GM19463 (cell line): ENCODE results near the gene MINAR1.
"Not testable (repeated sequence)": the region's sequence is repeated elsewhere in the genome, so short reads cannot be mapped to it uniquely, and the experiment has no call there.

ENCODE experiments used
- ATAC-seq: cut with Tn5 transposase; IDR thresholded peaks from one replicate; pipeline ENCODE4 v1.9.1; 2021; ENCODE audit warnings: mild to moderate bottlenecking, moderate library complexity; ENCODE audit not compliant: unreplicated experiment

The MINAR1 gene, protein sequence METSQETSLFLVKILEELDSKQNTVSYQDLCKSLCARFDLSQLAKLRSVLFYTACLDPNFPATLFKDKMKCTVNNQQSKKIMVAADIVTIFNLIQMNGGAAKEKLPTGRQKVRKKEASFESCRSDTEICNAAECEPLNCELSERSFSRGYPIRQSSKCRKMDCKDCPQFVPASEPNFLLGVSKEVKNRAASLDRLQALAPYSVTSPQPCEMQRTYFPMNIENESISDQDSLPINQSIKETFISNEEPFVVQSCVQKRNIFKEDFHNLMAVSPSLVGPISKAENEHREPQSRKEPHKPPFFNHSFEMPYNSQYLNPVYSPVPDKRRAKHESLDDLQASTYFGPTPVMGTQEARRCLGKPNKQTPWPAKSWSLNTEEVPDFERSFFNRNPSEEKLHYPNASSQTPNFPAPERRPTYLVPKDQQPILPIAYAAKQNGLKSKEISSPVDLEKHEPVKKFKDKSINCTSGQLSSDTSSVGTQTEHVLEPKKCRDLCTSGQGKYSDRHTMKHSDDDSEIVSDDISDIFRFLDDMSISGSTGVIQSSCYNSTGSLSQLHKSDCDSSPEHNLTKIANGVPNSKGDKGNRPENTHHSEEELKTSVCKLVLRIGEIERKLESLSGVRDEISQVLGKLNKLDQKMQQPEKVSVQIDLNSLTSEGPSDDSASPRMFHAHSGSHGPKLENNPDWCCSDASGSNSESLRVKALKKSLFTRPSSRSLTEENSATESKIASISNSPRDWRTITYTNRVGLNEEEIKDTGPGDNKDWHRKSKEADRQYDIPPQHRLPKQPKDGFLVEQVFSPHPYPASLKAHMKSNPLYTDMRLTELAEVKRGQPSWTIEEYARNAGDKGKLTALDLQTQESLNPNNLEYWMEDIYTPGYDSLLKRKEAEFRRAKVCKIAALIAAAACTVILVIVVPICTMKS

DNA sequence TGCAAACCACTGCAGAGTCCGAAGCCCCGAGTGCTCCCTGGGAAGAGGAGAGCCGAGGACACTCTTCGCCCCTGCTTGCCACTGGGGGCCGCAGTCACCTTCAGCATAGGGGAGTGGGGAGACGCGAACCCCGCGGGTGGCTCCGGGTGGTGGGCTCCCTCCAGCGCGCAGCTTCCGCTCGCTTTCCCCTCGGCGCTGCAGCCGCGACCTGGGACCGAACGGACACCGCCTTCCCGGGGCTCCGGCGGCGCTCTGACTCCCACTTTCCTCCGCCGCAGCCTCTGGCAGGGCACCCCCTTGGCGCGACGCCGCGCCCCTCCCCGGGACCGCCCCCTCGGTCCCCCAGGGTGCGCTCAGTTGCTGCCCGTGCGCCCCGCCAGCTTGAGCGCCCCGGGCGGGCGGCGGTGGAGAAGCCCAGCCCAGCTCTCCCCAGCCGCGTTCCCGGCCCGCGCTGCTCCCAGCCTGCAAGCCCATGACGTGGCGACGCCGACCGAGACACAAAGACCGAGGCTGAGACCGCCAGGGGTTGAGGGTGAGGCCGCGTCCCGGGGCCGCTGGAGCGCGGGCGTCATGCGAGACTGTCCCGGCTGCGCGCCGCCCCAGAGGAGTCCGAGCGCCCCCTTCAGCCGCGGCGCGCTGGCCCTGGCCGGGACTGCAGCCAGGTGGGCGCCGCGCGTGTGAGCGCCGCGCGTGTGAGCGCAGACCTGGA, at the start of gene MINAR1:
Gene MINAR1 (plus strand): TSS at position 701 of the 709 bp plus-strand sequence. CDS start 23,812 bp downstream, outside the sequence.
- ATAC-seq: no peak

DNA sequence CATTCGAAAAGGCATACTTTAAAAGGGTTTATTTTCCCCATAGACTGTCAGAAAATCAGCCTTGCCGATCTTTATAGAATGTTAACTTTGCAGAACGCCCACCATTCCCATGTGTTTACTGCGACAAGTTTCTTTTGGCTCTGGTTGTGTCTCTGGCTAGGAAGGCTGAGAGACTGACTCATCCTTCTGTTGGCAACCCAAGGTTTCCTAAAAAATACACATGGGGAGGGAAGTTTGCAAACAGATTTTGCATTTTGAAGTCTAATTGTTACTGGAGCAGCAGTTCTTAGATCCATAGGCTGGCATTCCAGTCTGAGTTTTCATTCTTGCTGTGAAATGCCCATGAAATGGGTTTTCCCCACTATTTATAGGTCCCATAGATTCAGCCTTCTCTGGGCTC, 37.9 kb upstream of the MINAR1 start:
- ATAC-seq: no peak

DNA sequence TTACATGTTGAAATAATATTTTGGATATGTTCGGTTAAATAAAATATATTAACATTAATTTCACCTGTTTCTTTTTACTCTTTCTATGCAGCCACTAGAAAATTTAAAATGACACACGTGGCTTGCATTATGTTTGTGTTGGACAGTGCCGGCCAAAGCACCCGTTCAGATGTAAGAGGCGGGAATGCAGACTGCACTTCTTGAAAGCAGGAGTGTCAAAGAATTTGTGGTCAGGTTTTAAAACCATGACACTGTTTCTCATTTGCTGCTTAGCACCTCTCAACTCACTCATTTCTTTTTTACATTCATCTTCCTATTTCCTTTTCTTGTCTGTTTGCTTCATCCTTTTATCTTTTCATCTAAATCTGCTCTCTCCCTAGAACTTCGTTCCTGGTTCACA, 35.3 kb upstream of the MINAR1 start:
- ATAC-seq: no peak

DNA sequence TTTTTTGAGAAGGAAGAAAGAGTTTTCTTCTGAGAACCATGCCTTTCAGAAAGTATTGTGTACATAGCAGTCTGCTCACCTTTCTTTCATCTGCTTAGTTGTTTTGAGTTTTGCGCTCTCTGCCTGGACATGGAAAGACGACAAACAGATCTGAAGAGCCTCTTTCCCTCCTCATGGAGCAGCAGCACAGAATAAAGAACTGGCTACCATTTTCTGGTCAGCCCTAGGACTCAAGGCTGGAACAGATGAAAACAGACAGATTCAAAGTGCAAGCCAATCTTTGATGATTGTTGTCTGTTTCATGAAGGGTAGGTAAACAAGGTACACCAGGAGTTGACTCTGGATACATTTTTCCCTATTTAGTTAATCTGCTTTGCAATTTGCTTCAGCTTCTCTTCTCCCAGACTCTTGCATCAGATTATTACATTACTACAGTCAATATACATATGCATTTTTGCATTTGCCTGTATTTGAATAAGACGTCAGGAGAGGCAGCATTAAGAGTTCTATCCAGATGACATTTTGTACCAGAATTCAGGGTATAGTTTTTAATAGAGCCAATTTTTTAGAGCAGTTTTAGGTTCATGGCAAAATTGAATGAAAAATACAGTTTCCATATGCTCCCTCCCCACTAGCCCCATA, 34.7 kb upstream of the MINAR1 start:
- no peak for ATAC-seq

DNA sequence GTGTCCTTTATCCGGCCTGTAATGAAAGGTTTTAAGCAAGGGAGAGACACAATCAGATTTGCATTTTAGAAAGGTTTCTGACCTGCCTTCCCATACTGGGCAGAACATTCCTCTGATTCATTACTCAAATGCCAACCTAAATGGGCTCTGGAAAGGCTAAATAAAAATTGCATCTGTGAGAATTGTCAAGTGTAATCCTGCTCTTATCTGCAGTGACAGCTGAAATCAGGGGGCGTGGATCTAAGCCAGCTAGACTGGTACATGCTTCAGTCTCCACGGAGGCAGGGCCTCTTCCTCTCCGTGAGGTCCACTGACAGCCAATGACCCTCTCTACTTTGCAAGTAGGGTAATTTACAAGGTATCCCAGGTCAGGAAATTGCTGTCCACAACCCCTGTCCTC, 32.5 kb upstream of the MINAR1 start:
- no peak for ATAC-seq

DNA sequence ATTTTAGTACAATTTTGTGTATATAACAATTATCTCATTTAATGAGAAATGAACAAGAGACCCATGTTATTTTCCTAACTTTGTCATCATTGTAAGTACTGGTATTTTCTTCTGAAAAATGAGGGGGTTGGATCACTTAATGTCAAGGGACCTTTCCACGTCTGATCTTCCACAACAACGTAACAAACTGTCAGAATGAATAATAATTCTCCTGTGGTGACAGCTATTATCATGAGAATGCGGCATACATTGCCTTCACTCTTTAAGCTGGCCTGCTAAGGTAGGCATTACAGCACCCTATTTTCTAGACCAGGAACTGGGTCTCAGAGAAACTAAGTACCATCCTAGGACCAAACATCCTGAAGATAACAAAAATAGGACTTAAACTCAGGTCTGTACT, 31.5 kb upstream of the MINAR1 start:
- ATAC-seq: no peak

DNA sequence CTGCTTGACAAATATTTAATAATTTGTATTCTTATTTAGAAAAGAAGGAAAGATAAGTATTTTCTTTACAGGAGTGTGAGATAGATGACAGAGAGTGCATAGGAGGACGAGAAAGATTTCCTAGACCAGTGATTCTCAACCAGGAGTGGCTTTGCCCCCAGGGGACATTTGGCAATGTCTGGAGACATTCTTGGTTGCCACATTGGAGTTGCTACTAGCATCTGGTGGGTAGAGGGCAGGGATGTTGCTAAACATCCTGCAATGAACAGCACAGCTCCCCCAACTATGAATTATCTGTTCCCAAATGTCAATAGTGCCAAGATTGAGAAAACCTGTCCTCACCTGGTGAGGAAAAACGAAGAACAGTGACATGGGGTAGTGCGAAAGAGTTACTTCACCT, 30.8 kb upstream of the MINAR1 start:
- no peak for ATAC-seq

DNA sequence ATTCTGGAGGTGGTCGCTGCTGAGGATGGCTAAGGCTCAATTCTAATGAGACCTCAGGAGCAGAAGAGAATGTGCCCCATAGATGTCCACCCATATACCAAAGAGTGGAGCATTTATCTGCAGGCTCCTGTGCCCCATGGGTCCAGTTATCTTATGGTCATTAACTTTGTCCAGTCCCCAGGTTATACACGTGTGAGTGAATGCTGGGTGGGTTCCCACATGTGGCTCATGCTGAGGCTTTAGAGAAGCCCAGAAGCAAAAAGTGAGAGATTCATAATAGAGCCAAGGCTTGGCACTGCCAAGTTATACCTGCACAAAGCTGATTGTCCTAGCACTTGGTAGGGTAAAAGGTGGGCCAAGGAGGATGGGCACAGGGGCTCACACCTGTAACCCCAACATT, 30.0 kb upstream of the MINAR1 start:
- ATAC-seq: no peak

DNA sequence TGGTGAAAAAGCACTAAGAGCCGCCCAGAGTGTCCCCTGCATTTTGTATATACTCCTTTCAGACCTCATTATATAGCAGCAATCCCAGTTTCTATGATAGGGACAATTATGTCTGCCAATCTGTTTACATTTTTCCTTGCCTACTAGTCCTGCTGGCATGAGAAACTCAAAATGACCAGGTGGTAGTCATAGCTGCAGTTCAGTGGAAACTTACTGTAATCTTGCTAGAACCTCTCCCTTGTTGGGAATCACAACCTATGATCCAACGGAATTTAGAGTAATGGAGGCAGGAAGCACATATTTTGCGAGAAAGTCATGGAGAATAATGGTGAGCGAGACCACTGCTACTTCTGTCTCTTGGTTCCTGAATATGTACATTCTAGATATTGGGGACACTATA, 28.6 kb upstream of the MINAR1 start:
- no peak for ATAC-seq

DNA sequence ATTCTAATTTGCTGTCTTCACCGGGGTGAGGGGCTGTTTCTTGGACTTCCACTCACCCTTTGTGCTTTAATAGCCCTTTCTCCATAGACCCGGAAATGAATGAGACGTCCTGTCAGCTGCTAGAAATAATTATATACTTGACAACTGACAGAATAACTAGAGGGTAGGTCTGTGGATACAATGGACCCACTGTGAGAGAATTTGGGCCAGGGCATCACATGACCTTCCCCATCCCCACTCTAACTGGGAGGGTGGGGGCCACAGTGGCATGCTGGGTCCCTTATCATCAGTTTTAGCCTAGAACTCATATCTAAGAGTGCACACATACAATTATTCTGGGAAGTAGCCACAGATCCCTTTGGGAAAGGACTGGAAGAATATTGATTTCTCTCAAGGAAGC, 25.9 kb upstream of the MINAR1 start:
- no peak for ATAC-seq

DNA sequence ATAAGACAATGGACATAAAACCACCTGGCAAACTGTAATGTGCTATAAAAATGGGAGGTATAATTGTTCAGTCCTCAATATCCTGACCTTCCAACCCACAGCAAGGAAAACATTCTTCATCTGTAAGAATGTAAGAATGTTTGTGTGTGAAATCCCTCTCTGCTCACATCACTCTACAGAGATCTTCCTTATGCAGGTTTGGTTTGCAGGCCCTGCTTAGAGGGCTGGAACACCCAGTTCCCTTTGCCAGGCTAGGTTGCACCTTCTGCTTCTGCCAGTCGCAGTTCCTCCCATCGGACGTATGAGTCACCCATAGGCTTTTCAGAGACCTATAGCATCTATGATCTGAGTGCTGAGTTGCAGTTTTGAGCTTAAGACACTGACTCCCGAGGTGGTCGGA, 24.1 kb upstream of the MINAR1 start:
- no peak for ATAC-seq

DNA sequence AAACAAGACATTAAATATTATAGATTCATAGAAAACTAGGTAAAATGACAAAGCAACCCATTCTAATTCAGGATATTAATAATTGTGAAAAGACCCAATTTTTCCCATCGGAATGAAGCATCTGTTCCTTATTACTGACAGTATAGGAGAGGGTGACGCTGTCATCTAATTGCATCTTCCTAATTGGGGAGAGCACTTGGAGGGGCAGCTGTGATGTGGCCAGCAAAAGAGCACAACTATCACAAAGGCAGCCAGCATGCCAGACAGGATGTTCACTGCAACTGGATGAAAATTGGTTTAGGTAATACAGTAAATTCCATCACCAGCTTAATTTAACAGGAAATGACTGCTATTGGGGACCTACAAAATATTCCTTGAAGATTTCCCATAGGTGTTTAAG, 21.9 kb upstream of the MINAR1 start:
- ATAC-seq: no peak

DNA sequence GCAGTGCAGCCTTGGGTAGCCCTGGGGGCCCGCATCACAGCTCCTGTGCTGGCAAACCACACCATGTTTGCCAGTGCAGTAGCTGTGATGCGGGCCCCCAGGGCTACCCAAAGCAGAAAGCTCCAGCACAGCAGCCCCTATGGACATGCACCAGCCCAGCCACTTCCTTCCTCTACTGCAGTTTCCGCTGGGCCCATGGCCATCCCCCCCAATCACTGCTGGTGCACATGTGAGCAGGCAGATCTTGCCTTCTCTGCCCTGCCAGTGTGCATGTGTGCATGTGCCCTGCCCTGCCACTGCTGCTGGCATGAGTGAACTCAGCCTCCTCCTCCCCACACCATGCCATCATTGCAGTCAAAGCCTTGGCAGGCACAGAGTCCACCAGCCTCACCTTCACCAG, 20.1 kb upstream of the MINAR1 start:
- ATAC-seq: no peak

DNA sequence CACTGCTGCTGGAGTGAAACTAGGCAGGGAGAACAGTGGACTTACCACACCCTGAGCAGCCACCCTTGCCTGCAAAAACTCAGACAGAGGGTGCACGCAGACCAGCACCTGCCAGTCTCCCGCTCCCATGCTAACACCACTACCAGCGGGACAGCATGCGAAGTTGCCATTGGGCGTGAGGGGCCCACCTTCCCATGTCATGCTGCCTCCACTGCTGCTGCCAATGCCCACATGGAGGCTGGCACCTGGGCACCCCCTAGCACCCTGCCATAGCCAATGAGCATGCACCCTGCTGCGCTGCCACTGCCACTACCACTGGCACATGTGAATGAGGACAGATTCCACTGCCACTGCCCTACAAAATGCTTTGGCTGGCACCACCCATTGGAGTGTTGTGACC, 19.7 kb upstream of the MINAR1 start:
- no peak for ATAC-seq

DNA sequence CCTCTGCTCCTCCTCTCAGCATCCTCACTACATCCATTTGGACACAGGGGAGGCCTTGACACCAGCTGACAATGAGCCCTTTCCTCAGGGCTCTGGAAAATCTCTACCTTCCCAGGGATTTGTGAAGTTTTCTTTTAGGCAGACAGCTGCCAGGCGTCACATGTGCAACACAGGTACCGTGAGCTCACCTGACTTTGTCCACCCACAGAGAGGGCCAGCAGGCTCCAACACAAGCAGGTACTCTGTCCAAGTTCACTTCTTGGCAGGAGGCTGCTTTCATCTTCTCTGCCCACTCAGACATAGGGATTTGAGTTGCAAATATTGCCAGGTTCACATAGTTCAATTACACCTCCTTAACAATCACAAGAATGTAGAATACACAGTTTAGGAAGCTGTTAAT, 15.3 kb upstream of the MINAR1 start:
- ATAC-seq: no peak

DNA sequence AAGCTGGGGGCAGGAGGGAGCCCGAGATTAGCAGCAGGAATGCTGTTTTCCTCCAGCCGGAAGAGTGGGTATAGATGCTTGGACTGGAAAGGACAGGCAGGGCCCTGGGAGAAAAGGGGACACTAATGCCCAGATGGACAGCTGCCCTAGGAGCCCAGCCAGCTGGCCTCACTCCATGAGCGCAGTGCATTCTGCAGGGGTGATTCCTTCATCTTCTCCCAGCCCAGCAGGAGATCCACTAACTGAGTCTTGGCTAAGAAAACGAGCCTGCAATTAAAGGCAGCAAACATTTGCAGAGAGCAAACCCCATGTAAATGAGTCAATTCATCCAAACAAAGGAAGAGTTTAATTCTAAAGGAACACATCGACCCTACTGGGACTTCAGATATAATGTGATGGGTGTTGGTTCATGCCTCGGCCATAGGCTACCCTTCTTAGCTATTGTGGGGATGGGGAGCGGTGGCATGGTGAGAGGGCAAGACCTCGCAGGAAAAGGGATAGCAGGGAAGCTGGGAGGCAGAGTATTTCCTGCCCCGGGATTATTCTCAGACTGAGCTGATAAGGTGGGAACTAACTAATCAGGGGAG, 13.3 kb upstream of the MINAR1 start:
- no peak for ATAC-seq

DNA sequence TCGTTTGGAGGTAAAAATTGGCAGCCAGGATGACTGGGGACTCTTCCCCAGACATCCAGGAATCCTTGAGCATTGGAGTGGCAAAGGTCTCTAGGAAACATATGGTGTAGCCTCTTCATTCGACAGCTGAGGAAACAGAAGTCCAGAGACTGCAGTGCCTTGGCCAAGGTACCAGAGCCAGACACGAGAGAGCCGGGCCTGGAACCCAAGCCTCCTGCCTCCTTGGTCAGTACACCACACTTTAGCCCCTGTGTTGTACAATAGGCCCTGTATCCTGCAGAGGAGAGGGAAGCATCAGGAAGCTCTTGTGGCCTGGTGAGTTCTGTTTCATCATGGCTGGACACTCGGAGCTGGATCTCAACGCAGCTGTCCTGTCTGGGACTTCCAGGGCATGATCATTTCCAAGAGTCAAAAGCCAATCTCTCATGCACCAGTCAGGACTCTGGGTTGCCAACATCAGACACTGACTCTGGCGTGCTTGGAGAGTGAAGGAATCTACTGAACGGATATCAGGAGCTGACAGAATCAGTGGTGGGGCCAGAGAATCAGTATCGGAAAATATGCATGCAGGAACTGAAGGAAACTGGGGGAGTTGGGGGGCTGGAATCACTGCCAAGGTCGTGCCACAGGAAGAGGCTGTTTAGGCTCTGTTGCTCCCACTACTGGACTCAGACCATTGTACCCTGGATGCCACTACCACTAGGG, 6.4 kb upstream of the MINAR1 start:
- ATAC-seq: no peak

DNA sequence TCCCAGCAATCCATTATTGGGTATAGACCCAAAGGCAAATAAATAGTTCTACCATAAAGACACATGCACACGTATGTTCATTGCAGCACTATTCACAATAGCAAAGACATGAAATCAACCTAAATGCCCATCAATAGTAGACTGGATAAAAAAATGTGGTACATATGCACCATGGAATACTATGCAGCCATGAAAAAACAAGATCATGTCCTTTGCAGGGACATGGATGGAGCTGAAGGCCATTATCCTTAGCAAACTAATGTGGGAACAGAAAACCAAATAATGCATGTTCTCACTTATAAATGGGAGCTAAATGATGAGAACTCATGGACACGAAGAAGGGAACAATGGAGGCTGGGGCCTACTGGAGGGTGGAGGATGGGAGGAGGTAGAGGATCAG, 5.2 kb upstream of the MINAR1 start:
- ATAC-seq: not testable (repeated sequence)

DNA sequence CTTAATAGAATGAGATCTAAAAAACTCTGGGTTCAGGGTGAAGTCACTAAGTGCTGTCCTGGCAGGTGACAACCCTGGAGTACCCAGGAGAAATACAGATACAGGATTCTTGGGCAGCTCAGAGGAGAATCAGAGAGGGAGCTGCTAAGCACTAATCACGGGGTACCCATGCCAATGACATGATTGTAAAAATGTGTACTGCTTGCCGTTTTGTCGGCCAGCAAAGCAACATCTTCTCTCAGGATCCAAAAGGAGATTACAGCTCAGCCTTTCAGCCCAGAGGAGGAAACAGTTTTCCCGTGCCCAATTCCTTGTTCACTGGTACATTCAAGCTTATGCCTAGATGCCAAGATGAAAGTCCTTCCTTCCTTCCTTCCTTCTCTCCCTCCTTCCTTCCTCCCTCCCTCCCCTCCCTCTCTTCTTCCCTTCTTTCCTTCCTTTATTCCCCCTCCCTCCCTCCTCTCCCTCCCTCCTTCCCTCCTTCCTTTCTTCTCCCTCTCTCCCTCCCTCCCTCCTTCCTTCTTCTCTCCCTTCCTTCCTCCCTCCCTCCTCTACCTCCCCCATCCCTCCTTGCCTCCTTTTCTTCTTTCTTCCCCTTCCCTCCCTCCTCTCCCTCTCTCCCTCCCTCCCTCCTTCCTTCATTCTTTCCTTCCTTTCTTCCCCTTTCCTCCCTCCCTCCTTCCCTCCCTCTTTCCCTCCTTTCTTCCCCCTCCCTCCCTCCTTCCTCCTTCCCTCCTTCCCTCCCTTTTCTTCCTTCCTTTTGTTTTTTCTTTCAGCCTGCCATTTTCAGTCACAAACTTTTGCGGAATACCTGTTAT, 4.1 kb upstream of the MINAR1 start:
- ATAC-seq: no peak
